Central memory CD4-positive, alpha-beta T cell (primary cell): ENCODE measurements around the gene MEGF8.

Source experiments
- DNase-seq: peaks from one replicate; pipeline ENCODE4 v3.0.0; 2022

The MEGF8 gene

GRCh38 chr19:42360787-42361544 is 35.5 kb downstream of the MEGF8 start:
- no peak for DNase-seq

GRCh38 chr19:42361545-42361910 is 36.1 kb downstream of the MEGF8 start:
- DNase-seq = no peak

- DNase-seq = no peak
Observed at GRCh38 chr19:42362342-42362741, 36.9 kb downstream of the MEGF8 start.

GRCh38 chr19:42362891-42363440 is 37.5 kb downstream of the MEGF8 start:
- DNase-seq = no peak

GRCh38 chr19:42363614-42364346 is 38.3 kb downstream of the MEGF8 start:
- DNase-seq = no peak

- DNase-seq = no peak
Observed at GRCh38 chr19:42366673-42367072, 41.2 kb downstream of the MEGF8 start.

GRCh38 chr19:42367929-42368328 is 42.5 kb downstream of the MEGF8 start:
- DNase-seq = no peak

GRCh38 chr19:42368360-42368759 is 42.9 kb downstream of the MEGF8 start:
- DNase-seq = no peak

GRCh38 chr19:42368765-42369164 is 43.3 kb downstream of the MEGF8 start:
- DNase-seq = no peak

- DNase-seq = no peak
Observed at GRCh38 chr19:42369433-42370067, 44.1 kb downstream of the MEGF8 start.

- DNase-seq = no peak
Observed at GRCh38 chr19:42370068-42370520, 44.7 kb downstream of the MEGF8 start.

- DNase-seq = no peak
Observed at GRCh38 chr19:42370626-42371175, 45.3 kb downstream of the MEGF8 start.

- no peak for DNase-seq
Observed at GRCh38 chr19:42374826-42375376, 49.5 kb downstream of the MEGF8 start.

GRCh38 chr19:42375415-42376176 is 50.2 kb downstream of the MEGF8 start:
- DNase-seq = no peak

- no peak for DNase-seq
Observed at GRCh38 chr19:42376177-42376555, 50.7 kb downstream of the MEGF8 start.

- DNase-seq = no peak
Observed at GRCh38 chr19:42378225-42379215, 53.1 kb downstream of the MEGF8 start.

GRCh38 chr19:42380155-42380554 is 54.7 kb downstream of the MEGF8 start:
- no peak for DNase-seq

- peak; percentile 59 for DNase-seq
Observed at GRCh38 chr19:42386974-42387707, 61.7 kb downstream of the MEGF8 start.

GRCh38 chr19:42388851-42389489 is 63.5 kb downstream of the MEGF8 start:
- no peak for DNase-seq

GRCh38 chr19:42389899-42390298 is 64.5 kb downstream of the MEGF8 start, which contains the start of gene CNFN:
Gene CNFN, minus strand, starts transcription at chr19:42390297. Its CDS starts 1,260 bp downstream, at chr19:42389037.
- DNase-seq = no peak
